Keratinocyte (primary cell): Measurements from ENCODE around the gene STMN3.

ENCODE experiments used
- EZH2 ChIP-seq: IDR thresholded peaks from one replicate; pipeline ENCODE4 v1.6.1; 2012; ENCODE audit warnings: inconsistent platforms, mild to moderate bottlenecking, low read length, moderate library complexity
- TF ChIP-seq, protein P1 (sequence below), 3 experiments: IDR thresholded peaks in 1 of 3; conservative IDR thresholded peaks in 1 of 3; optimal IDR thresholded peaks in 1 of 3; 2 replicates in 2 of 3; 3 replicates in 1 of 3; pipeline versions ENCODE3 to v1.5.1; 2011; ENCODE audit warnings: low read length in 3 of 3, mild to moderate bottlenecking in 3 of 3, moderate library complexity in 2 of 3, control low read depth in 1 of 3, inconsistent platforms in 1 of 3; ENCODE audit not compliant: insufficient read depth in 2 of 3; ENCODE audit errors: extremely low read depth in 1 of 3

DNA sequence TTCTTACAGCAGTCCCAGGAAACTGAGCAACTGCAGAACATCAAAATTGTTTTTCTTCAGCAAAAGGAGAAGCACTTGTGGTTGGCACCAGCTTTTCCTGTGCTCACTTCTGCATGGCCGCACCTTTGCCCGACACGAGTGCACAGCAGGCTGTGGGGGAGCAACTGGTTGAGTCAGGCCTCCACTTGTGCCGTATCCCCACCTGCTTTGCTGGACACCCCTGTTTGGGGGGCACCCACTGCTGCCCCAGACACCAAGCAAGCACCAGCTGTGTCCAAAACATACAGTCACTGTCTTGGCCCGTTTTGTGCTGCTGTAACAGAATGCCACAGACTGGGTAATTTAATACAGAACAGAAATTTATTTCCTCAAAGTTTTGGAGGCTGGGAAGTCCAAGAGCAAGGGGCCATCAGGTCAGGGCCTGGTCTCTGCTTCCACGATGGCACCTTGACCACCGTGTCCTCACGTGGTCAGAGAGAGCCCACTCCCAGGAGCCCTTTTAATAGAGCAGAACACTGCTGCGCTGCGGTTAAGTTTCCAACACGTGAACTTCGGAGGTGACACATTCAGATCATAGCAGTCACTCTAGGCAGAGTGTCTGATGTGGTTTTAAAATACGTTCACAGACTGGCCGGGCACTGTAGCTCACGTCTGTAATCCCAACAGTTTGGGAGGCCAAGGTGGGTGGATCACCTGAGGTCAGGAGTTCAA is 17.6 kb downstream of the STMN3 start:
- TF ChIP-seq, protein P1, sequence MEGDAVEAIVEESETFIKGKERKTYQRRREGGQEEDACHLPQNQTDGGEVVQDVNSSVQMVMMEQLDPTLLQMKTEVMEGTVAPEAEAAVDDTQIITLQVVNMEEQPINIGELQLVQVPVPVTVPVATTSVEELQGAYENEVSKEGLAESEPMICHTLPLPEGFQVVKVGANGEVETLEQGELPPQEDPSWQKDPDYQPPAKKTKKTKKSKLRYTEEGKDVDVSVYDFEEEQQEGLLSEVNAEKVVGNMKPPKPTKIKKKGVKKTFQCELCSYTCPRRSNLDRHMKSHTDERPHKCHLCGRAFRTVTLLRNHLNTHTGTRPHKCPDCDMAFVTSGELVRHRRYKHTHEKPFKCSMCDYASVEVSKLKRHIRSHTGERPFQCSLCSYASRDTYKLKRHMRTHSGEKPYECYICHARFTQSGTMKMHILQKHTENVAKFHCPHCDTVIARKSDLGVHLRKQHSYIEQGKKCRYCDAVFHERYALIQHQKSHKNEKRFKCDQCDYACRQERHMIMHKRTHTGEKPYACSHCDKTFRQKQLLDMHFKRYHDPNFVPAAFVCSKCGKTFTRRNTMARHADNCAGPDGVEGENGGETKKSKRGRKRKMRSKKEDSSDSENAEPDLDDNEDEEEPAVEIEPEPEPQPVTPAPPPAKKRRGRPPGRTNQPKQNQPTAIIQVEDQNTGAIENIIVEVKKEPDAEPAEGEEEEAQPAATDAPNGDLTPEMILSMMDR (optimal IDR thresholded peaks at IDR 0.05 in 1 of 3, IDR thresholded peaks at IDR 0.05 in 1 of 3, conservative IDR thresholded peaks at IDR 0.05 in 1 of 3; ENCODE audit: extremely low read depth in 1 of 3, insufficient read depth in 2 of 3, low read length in 3 of 3), result no peak
- TF ChIP-seq EZH2, result no peak
